Psoas muscle (tissue), 8 donors: ENCODE measurements around the gene MYOC. TPM values are rescaled to one million over a fixed set of nuclear protein-coding genes. Genes with fewer than 3 reads are reported as not detected.

Source experiments
- ATAC-seq, 4 donors: fragments of 200-7000 bp; cut with Tn5 transposase; one replicate each; pipeline ENCODE4 v1.9.1; 2020; ENCODE audit warnings: moderate library complexity in 3 of 4, mild to moderate bottlenecking in 2 of 4
- DNase-seq, 2 donors: peaks; one replicate each; pipeline ENCODE4 v3.0.0-alpha.2; 2020
- H3K27ac ChIP-seq: fragments of 200-600 bp; one replicate; pipeline ENCODE4 v1.8.0; 2022
- H3K27me3 ChIP-seq, 3 donors: fragments of 200-600 bp in 1 of 3; one replicate each; pipeline versions ENCODE4 v1.6.1 to v1.8.0; 2013 to 2022; ENCODE audit warnings: low read length in 2 of 3, mild to moderate bottlenecking in 2 of 3, moderate library complexity in 1 of 3; ENCODE audit not compliant: insufficient read depth in 3 of 3
- H3K36me3 ChIP-seq, 2 donors: fragments of 200-600 bp in 1 of 2; one replicate each; pipeline versions ENCODE4 v1.6.1 to v1.8.0; 2013 to 2022; ENCODE audit warnings: low read depth in 1 of 2, mild to moderate bottlenecking in 1 of 2, moderate library complexity in 1 of 2; ENCODE audit not compliant: insufficient read depth in 1 of 2
- H3K4me1 ChIP-seq: fragments of 200-600 bp; one replicate; pipeline ENCODE4 v1.8.0; 2022
- H3K4me3 ChIP-seq: fragments of 200-600 bp; one replicate; pipeline ENCODE4 v1.8.0; 2022; ENCODE audit warnings: mild to moderate bottlenecking
- H3K9me3 ChIP-seq: fragments of 200-600 bp; one replicate; pipeline ENCODE4 v1.8.0; 2022
- WGBS, 3 donors: extraction: QIAGEN DNeasy Blood & Tissue Kit; methylation state at CpG; one replicate each; pipeline versions ENCODE4 v1.1.6 to v1.1.7; 2013; 5-methylcytosine and 5-hydroxymethylcytosine counted together
- intact Hi-C, 2 donors: fragments of 100-400 bp; cut with DNase I; formaldehyde crosslinking; loops; one replicate each; pipeline versions ENCODE4 v1.11.0 to v1.14.2; 2022
- polyA plus RNA-seq, 3 donors: library from polyadenylated mRNA; stranded (reverse); fragments of 200-250 nt; gene quantifications; one replicate each; pipeline ENCODE4 v1.2.3, GENCODE V29; 2013
- total RNA-seq, 4 donors: library from RNA; stranded (reverse); fragmentation: NEBNext Ultra II Directional in 2 of 4; extraction: Animal tissue kit (Norgen Biotek cat#: 25700) in 2 of 4; gene quantifications; one replicate each; pipeline versions ENCODE4 v1.2.1 to v1.2.4, GENCODE V29; 2021 to 2023
- TF ChIP-seq, protein P1 (sequence below): fragments of 200-600 bp; IDR thresholded peaks from one replicate; pipeline ENCODE4 v1.8.0; 2022; ENCODE audit warnings: antibody characterized with exemption
- donor health status: healthy with polysubstance abuse.
- donor health status: DM: no; HTN: no; CAD: no; lungs with moderate emphysema.
- donor health status: Bipolar disorder and iron deficiency.
- donor health status: healthy.
- donor health status: DM: yes; HTN: yes; CAD: no.
- donor health status: DM: no; HTN: no; CAD: no.
- donor health status: DM: no; HTN: no; CAD: no.
- donor health status: DM: yes; HTN: yes; CAD: no.

Gene MYOC
- total and polyA plus RNA-seq, 7 donors, result 1.1 to 12.6 (median 3.1) TPM

DNA sequence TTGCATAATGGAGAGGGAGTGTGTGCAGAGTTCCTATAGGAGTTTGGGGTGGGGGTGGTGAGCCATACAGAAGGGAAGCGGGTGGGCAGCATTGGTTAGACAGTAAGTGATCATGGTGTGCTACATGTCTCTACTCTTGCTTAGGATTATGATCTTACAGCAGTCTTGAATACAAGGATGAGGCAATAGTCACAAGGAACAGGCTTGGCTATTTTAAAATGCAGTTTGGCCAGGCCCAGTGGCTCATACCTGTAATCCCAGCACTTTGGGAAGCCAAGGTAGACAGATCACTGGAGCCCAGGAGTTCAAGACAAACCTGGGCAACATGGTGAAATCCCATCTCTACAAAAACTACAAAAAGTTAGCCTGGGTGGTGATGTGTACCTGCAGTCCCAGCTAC, 12.3 kb downstream of the MYOC start:
- intact Hi-C loops, result loop anchor here (10.0 kb wide), 1 partner anchor 105 kb away; the partner anchor contains the start of gene VAMP4 (in 2 of the 2)
- Histone ChIP-seq H3K36me3 (no peaks in the 10 kb centered on the region), H3K4me1 (peaks cover 7% of the 10 kb centered on the region), H3K27ac (no peak overlapping the region), H3K4me3 (no peak overlapping the region), H3K9me3 (no peaks in the 10 kb centered on the region), H3K27me3 (no peaks in the 10 kb centered on the region)
- DNase-seq (no peak), ATAC-seq (no peak)
- TF ChIP-seq, protein P1, sequence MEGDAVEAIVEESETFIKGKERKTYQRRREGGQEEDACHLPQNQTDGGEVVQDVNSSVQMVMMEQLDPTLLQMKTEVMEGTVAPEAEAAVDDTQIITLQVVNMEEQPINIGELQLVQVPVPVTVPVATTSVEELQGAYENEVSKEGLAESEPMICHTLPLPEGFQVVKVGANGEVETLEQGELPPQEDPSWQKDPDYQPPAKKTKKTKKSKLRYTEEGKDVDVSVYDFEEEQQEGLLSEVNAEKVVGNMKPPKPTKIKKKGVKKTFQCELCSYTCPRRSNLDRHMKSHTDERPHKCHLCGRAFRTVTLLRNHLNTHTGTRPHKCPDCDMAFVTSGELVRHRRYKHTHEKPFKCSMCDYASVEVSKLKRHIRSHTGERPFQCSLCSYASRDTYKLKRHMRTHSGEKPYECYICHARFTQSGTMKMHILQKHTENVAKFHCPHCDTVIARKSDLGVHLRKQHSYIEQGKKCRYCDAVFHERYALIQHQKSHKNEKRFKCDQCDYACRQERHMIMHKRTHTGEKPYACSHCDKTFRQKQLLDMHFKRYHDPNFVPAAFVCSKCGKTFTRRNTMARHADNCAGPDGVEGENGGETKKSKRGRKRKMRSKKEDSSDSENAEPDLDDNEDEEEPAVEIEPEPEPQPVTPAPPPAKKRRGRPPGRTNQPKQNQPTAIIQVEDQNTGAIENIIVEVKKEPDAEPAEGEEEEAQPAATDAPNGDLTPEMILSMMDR, result no peak
- 96 to 98% (median 97%) methylated on average over 1 of the region's 1 CpG for WGBS, 3 donors

DNA sequence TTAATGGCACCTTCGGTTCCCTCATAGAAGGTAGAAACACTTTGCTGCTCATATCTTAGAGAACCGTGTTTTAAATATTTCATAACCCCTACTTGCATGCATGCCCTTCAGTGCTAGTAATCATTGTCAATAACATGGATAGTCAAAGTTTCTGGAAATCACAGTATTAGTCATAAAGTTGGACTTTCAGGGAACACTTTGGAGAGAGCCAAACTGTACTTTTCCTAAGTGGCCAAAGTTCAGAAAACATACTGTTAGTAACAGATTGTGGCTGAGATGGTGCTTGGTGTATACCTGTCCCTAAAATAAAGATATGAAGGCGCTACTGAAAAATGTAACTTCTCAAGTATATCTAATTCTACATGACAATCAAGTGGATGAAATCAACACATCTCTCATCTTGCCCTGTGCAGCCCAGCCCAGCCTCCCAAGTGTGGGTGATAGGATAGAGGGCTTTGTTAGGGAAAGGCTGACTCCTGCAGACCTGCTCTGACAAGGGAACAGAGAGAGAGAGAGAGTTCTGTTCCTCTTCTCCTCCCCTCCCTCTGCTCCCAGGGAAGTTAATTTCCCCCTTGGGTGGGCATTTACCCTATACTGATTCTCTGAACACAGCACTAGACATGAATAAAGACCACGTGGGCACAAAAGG, 14.4 kb downstream of the MYOC start:
- Histone ChIP-seq H3K9me3 (no peaks in the 10 kb centered on the region), H3K36me3 (no peaks in the 10 kb centered on the region), H3K27me3 (no peaks in the 10 kb centered on the region), H3K4me1 (no peaks in the 10 kb centered on the region), H3K4me3 (no peak overlapping the region), H3K27ac (no peak overlapping the region)
- TF ChIP-seq, protein P1, result no peak
- intact Hi-C loops, result no loop called here
- no peak for DNase-seq
- ATAC-seq, result no peak
- WGBS, 3 donors, result 66 to 69% (median 67%) methylated on average over 4 of the region's 4 CpGs

DNA sequence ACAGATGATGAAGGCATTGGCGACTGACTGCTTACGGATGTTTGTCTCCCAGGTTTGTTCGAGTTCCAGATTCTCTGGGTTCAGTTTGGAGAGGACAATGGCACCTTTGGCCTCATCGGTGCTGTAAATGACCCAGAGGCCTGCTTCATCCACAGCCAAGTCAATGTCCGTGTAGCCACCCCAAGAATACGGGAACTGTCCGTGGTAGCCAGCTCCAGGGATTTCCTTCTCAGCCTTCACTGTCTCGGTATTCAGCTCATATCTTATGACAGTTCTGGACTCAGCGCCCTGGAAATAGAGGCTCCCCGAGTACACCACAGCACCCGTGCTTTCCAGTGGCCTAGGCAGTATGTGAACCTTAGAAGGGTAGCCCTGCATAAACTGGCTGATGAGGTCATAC, 16.3 kb downstream of the MYOC start:
- Histone ChIP-seq H3K9me3 (no peaks in the 10 kb centered on the region), H3K4me1 (no peaks in the 10 kb centered on the region), H3K4me3 (no peak overlapping the region), H3K27ac (no peak overlapping the region), H3K27me3 (no peaks in the 10 kb centered on the region), H3K36me3 (no peaks in the 10 kb centered on the region)
- intact Hi-C loops, result no loop called here
- WGBS, 3 donors, result 66 to 78% (median 76%) methylated on average over 11 of the region's 11 CpGs
- ATAC-seq (no peak), DNase-seq (no peak)
- TF ChIP-seq, protein P1, result no peak

DNA sequence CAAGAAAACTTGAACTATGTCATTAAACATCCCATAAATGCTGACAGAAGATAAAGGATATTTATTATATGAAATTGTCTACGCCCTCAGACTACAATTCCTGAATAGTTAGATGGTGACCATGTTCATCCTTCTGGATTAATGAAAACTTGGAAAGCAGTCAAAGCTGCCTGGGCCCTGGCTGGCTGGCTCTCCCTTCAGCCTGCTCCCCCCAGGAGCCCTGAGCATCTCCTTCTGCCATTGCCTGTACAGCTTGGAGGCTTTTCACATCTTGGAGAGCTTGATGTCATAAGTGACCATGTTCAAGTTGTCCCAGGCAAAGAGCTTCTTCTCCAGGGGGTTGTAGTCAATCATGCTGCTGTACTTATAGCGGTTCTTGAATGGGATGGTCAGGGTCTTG, 16.8 kb downstream of the MYOC start:
- 81 to 86% (median 86%) methylated on average over 2 of the region's 2 CpGs for WGBS, 3 donors
- TF ChIP-seq, protein P1, result no peak

DNA sequence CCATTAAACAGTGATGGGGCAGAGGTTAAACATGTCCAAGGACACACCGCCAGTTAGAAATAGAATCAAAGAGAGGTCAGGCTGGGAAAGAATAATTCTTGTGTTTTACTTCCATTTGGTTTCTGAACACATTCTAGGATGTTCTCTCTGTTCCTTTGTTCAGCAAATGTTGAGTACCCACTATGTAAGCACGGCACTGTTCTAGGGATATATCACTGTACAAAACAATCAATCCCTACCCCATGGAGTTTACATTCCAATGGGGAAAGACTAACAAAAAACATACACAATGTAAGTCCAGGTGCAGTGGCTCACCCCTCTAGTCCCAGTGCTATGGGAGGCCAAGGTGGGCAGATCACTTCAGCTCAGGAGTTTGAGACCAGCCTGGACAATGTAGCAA, 24.3 kb downstream of the MYOC start:
- H3K36me3 ChIP-seq, result no peaks in the 10 kb centered on the region
- ATAC-seq, result no peak
- intact Hi-C loops, result no loop called here
- no peak overlapping the region for H3K4me3 ChIP-seq
- no peak for DNase-seq
- no peak overlapping the region for H3K27ac ChIP-seq
- TF ChIP-seq, protein P1, result no peak
- H3K9me3 ChIP-seq, result no peaks in the 10 kb centered on the region
- peaks cover 0 to 2% (median 0%) of the 10 kb centered on the region in 3 donors for H3K27me3 ChIP-seq
- 91 to 95% (median 93%) methylated on average over 2 of the region's 2 CpGs for WGBS, 3 donors
- H3K4me1 ChIP-seq, result no peaks in the 10 kb centered on the region

More for the DNA sequence above, 16.8 kb downstream of the MYOC start:
- no peak overlapping the region for H3K4me3 ChIP-seq
- ATAC-seq (no peak), DNase-seq (no peak)
- intact Hi-C loops, result no loop called here
- H3K27me3 ChIP-seq, result no peaks in the 10 kb centered on the region
- H3K36me3 ChIP-seq, result no peaks in the 10 kb centered on the region
- no peaks in the 10 kb centered on the region for H3K4me1 ChIP-seq
- H3K9me3 ChIP-seq, result no peaks in the 10 kb centered on the region
- H3K27ac ChIP-seq, result no peak overlapping the region
